Measurements from ENCODE around the gene MBD4.

DNA sequence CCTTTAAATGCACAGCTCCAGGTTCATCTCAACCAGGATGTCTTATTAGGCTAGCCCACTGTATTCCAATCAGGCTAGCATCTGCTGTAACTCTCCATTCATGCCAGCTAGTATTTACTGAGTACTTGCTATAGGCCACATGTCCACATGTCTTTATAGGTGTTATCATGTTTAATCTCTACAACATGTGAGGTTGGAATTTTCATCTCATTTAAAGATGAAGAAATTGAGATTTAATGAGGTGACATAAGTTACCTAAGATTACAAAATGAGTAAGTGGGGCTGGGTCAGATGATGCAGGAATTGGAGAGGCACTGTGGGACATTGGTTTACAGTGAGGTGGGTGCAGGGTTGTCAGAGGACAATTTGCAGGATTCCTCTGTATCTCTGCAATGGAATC is 3.2 kb upstream of the MBD4 start:
- TF ChIP-seq CTCF (IDR thresholded peaks at IDR 0.05) (no peak), EP300 (IDR thresholded peaks at IDR 0.05) (no peak)
